A549 (cell line): ENCODE results near the gene N4BP3. TPM values are rescaled to one million over a fixed set of nuclear protein-coding genes. Genes with fewer than 3 reads are reported as not detected.
"Not testable (repeated sequence)": the region's sequence is repeated elsewhere in the genome, so short reads cannot be mapped to it uniquely, and the experiment has no call there.

ENCODE experiments used
- ATAC-seq, 2 experiments: fragments of 200-7000 bp in 1 of 2; fragments of >200 bp in 1 of 2; cut with Nextera tagmentation in 1 of 2; cut with Tn5 transposase in 1 of 2; 3 replicates each; pipeline versions ENCODE4 v1.8.0 to v1.9.1; 2018 to 2020; ENCODE audit warnings: mild to moderate bottlenecking in 1 of 2, moderate library complexity in 1 of 2
- CTCF ChIA-PET: fragments of 300-600 bp; sonication (Branson Sonifier 250); formaldehyde crosslinking; extraction: SDS; loops from one replicate; lab custom pipeline; 2021; ENCODE audit warnings: antibody characterized with exemption, inconsistent platforms; lab: Yijun Ruan, JAX
- POLR2A ChIA-PET: fragments of 350-600 bp; formaldehyde crosslinking; extraction: SDS; loops from one replicate; lab custom pipeline; 2021; ENCODE audit warnings: antibody characterized with exemption, inconsistent platforms; lab: Yijun Ruan, JAX
- DNase-seq, 2 experiments: peaks; one replicate each; pipeline versions ENCODE4 v3.0.0 to v3.0.0-alpha.2; 2011 to 2016; ENCODE audit warnings: low read depth in 1 of 2, low spot score in 1 of 2
- FAIRE-seq: peaks from 2 replicates; lab custom pipeline; 2011; peaks lifted over from hg19 to GRCh38; lab: Jason Lieb, UNC
- H3K27ac ChIP-seq, 2 experiments: fragments of >200 bp; sonication (Bioruptor Twin); formaldehyde crosslinking; 3 replicates each; pipeline ENCODE4 v1.5.1; 2016 to 2017
- H3K4me1 ChIP-seq: fragments of >200 bp; sonication (Bioruptor Twin); formaldehyde crosslinking; 3 replicates; pipeline ENCODE4 v1.6.1; 2016
- H3K4me2 ChIP-seq: fragments of >200 bp; sonication (Bioruptor Twin); formaldehyde crosslinking; 3 replicates; pipeline ENCODE4 v1.6.1; 2016
- H3K4me3 ChIP-seq: fragments of >200 bp; sonication (Bioruptor Twin); formaldehyde crosslinking; 3 replicates; pipeline ENCODE4 v1.5.1; 2016
- H3K9me3 ChIP-seq: fragments of >200 bp; sonication (Bioruptor Twin); formaldehyde crosslinking; 3 replicates; pipeline ENCODE4 v1.6.1; 2016
- BHLHE40 ChIP-seq: IDR thresholded peaks from 2 replicates; pipeline ENCODE4 v1.6.1; 2012; ENCODE audit warnings: low read depth, low read length, inconsistent platforms
- CTCF ChIP-seq: fragments of >200 bp; sonication (Bioruptor Twin); formaldehyde crosslinking; IDR thresholded peaks from 3 replicates; pipeline ENCODE4 v1.5.1; 2016
- HEYL ChIP-seq: fragments of 250-450 bp; sonication (Bioruptor Pico); IDR thresholded peaks from 2 replicates; pipeline ENCODE4 v1.8.0; 2021; ENCODE audit warnings: mild to moderate bottlenecking, moderate library complexity
- MAFK ChIP-seq: fragments of 450-650 bp; IDR thresholded peaks from 2 replicates; pipeline ENCODE4 v1.6.1; 2014; ENCODE audit not compliant: partially characterized antibody
- NR3C1 ChIP-seq: fragments of >200 bp; sonication (Bioruptor Twin); formaldehyde crosslinking; IDR thresholded peaks from 3 replicates; pipeline ENCODE4 v1.6.1; 2017
- POLR2AphosphoS2 ChIP-seq: conservative IDR thresholded peaks from 2 replicates; pipeline ENCODE4 v1.6.1; 2012; ENCODE audit warnings: low read length, improper control_type of control experiment, inconsistent platforms
- RFX5 ChIP-seq: fragments of 450-650 bp; IDR thresholded peaks from 2 replicates; pipeline ENCODE4 v1.7.1; 2014; ENCODE audit warnings: antibody characterized with exemption, mild to moderate bottlenecking, moderate library complexity
- SREBF2 ChIP-seq: fragments of 450-650 bp; IDR thresholded peaks from 2 replicates; pipeline ENCODE4 v1.6.1; 2014; ENCODE audit warnings: mild to moderate bottlenecking, moderate library complexity
- WGBS: methylation state at CpG from one replicate; pipeline ENCODE4 v1.1.6; 2017; ENCODE audit errors: missing lambda C conversion rate; 5-methylcytosine and 5-hydroxymethylcytosine counted together
- polyA plus RNA-seq, 4 experiments: library from polyadenylated mRNA; depleted of rRNA in 3 of 4; stranded (reverse); fragments of >200 nt; fragmentation: RNase III in 1 of 4; extraction: RNeasy Plus Mini Kit Qiagen cat#74134 plus additional on column Dnase treatment in 1 of 4; gene quantifications; 2 replicates in 3 of 4; 3 replicates in 1 of 4; pipeline ENCODE4 v1.2.3, GENCODE V29; 2011 to 2017
- TF ChIP-seq, protein P1 (sequence below): fragments of 450-650 bp; IDR thresholded peaks from 2 replicates; pipeline ENCODE4 v1.6.1; 2014; ENCODE audit warnings: antibody characterized with exemption
- TF ChIP-seq, protein P2 (sequence below): fragments of >200 bp; sonication (Bioruptor Twin); formaldehyde crosslinking; IDR thresholded peaks from 3 replicates; pipeline ENCODE4 v1.6.1; 2016
- TF ChIP-seq, protein P3 (sequence below): IDR thresholded peaks from 2 replicates; pipeline ENCODE4 v1.6.1; 2012; ENCODE audit warnings: low read depth, borderline replicate concordance
- TF ChIP-seq, protein P4 (sequence below): fragments of 250-450 bp; sonication (Bioruptor Pico); IDR thresholded peaks from 2 replicates; pipeline ENCODE4 v1.5.0; 2020; ENCODE audit warnings: low read depth, mild to moderate bottlenecking, moderate library complexity

Gene N4BP3
- polyA plus RNA-seq, 2 of the 4 experiments (the other 2 are of a cell fraction): 0.12 to 0.15 TPM

GRCh38 chr5:178072749-178073148, 40.6 kb upstream of the N4BP3 start:
- POLR2A ChIA-PET: no interaction called here
- Histone ChIP-seq H3K9me3 (no peaks in the 10 kb centered on the region), H3K27ac (no peak overlapping the region), H3K4me3 (no peak overlapping the region), H3K4me1 (no peaks in the 10 kb centered on the region), H3K4me2 (no peak overlapping the region)
- TF ChIP-seq, protein P1, sequence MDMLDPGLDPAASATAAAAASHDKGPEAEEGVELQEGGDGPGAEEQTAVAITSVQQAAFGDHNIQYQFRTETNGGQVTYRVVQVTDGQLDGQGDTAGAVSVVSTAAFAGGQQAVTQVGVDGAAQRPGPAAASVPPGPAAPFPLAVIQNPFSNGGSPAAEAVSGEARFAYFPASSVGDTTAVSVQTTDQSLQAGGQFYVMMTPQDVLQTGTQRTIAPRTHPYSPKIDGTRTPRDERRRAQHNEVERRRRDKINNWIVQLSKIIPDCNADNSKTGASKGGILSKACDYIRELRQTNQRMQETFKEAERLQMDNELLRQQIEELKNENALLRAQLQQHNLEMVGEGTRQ: no peak
- TF ChIP-seq POLR2AphosphoS2 (no peak), SREBF2 (no peak), MAFK (no peak), HEYL (CRISPR knock-in tag) (no peak)
- TF ChIP-seq, protein P2, sequence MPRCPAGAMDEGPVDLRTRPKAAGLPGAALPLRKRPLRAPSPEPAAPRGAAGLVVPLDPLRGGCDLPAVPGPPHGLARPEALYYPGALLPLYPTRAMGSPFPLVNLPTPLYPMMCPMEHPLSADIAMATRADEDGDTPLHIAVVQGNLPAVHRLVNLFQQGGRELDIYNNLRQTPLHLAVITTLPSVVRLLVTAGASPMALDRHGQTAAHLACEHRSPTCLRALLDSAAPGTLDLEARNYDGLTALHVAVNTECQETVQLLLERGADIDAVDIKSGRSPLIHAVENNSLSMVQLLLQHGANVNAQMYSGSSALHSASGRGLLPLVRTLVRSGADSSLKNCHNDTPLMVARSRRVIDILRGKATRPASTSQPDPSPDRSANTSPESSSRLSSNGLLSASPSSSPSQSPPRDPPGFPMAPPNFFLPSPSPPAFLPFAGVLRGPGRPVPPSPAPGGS: no peak
- TF ChIP-seq, protein P3, sequence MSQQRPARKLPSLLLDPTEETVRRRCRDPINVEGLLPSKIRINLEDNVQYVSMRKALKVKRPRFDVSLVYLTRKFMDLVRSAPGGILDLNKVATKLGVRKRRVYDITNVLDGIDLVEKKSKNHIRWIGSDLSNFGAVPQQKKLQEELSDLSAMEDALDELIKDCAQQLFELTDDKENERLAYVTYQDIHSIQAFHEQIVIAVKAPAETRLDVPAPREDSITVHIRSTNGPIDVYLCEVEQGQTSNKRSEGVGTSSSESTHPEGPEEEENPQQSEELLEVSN: no peak
- CTCF ChIA-PET: interaction anchor here (0.6 to 8.8 kb wide), 4 partner anchors 18 to 86 kb away, joined by 3 to 174 read pairs (median 56); partner anchors contain the start of gene NHP2
- DNase-seq: no peak
- no peak for FAIRE-seq
- WGBS: 67% methylated on average over 10 of the region's 10 CpGs
- no peak for ATAC-seq

DNA sequence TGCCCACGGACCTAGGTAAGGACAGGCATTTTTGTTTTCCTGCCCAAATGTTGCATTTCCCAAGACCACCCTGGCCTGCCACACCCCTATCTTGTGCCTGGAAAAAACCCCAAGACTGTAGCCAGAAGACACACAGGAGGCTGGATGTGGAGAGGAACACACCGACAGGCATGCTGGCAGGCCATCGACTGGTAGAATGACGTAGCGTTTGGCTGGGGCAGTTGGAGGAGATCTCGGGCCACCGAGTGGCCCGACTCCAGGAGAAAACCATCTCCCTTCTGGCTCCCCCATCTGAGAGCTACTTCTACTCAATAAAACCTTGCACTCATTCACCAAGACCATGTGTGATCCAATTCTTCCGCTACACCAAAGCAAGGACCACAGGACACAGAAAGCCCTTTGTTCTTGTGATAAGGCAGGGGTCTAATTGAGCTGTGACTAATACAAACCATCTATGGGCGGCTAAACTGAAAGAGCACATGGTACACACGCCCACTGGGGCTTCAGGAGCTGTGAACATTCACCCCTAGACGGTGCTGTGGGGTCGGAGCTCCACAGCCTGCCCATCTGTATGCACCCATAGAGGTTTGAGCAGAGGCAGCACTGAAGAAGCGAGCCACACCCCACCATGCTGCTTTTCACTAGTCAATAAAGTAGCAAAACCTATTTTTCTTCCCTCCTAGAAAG, 38.9 kb upstream of the N4BP3 start:
- no peaks in the 10 kb centered on the region for H3K4me1 ChIP-seq
- no peak overlapping the region for H3K4me2 ChIP-seq
- no peak for FAIRE-seq
- H3K9me3 ChIP-seq: no peaks in the 10 kb centered on the region
- 48% methylated on average over 14 of the region's 14 CpGs for WGBS
- CTCF ChIA-PET: interaction anchor here (1.9 to 8.8 kb wide), 10 partner anchors 8 to 92 kb away, joined by 8 to 174 read pairs (median 26); partner anchors contain the start of gene NHP2
- TF ChIP-seq CTCF: no peak
- no peak for TF ChIP-seq BHLHE40
- TF ChIP-seq RFX5: no peak
- TF ChIP-seq NR3C1: no peak
- TF ChIP-seq, protein P4, sequence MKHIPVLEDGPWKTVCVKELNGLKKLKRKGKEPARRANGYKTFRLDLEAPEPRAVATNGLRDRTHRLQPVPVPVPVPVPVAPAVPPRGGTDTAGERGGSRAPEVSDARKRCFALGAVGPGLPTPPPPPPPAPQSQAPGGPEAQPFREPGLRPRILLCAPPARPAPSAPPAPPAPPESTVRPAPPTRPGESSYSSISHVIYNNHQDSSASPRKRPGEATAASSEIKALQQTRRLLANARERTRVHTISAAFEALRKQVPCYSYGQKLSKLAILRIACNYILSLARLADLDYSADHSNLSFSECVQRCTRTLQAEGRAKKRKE (CRISPR knock-in tag): no peak
- TF ChIP-seq, all 56 proteins: peak for 0
- no peak for DNase-seq
- POLR2A ChIA-PET: no interaction called here
- H3K4me3 ChIP-seq: no peak overlapping the region
- no peak overlapping the region for H3K27ac ChIP-seq
- ATAC-seq: peak; percentile 31 to 41; a peak in 2 of 6 replicates

GRCh38 chr5:178076965-178077364, 36.4 kb upstream of the N4BP3 start:
- H3K4me3 ChIP-seq, H3K4me1 ChIP-seq, DNase-seq, H3K4me2 ChIP-seq, POLR2A ChIA-PET, FAIRE-seq, H3K9me3 ChIP-seq, H3K27ac ChIP-seq, ATAC-seq: not testable (repeated sequence)
- WGBS: 78% methylated on average over 4 of the region's 4 CpGs
- CTCF ChIA-PET: interaction anchor here (0.9 to 8.8 kb wide), 17 partner anchors 10 to 118 kb away, joined by 3 to 174 read pairs (median 21); partner anchors contain the start of gene NHP2
